GM21723 (cell line): ENCODE measurements around the gene TNFRSF8.

ENCODE experiments used
- ATAC-seq: cut with Tn5 transposase; IDR thresholded peaks from one replicate; pipeline ENCODE4 v1.9.1; 2021; ENCODE audit warnings: mild to moderate bottlenecking, moderate library complexity; ENCODE audit not compliant: unreplicated experiment

TNFRSF8 gene

GRCh38 chr1:12185036-12185917, 122.2 kb downstream of the TNFRSF8 start:
- no peak for ATAC-seq

- no peak for ATAC-seq
These were observed 123.0 kb downstream of the TNFRSF8 start for GRCh38 chr1:12185918-12186678.

- ATAC-seq: no peak
These were observed 123.5 kb downstream of the TNFRSF8 start for GRCh38 chr1:12186679-12186985.

DNA sequence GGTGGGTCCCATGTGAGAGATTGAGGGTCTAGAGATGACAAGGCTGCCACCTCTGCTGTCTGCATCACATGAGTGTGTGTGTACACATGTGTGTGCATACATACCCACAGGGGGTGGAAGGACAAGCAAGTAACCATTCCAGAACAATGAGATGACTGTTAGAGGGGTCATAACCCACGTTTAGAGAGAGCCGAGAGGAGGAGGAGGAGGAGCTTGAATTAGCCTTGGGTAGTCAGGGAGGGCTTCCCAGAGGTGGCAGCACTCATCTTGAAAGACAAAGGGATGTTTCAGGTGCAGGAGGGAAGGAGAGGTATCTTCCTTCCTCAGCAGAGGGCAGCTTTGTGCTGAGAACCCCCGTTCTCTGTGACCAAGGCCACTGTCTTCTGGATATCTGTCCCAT, 125.0 kb downstream of the TNFRSF8 start:
- no peak for ATAC-seq

- ATAC-seq: no peak
These were observed 125.7 kb downstream of the TNFRSF8 start for GRCh38 chr1:12188657-12189327.

- no peak for ATAC-seq
These were observed 126.2 kb downstream of the TNFRSF8 start for GRCh38 chr1:12189328-12189682.

- ATAC-seq: no peak
These were observed 128.3 kb downstream of the TNFRSF8 start for GRCh38 chr1:12191242-12192032.
